Endothelial cell of coronary artery (primary cell): ENCODE results near the gene RFXANK. TPM values are rescaled to one million over a fixed set of nuclear protein-coding genes. Genes with fewer than 3 reads are reported as not detected.

Experiments used
- total RNA-seq: library from RNA; depleted of rRNA; stranded (reverse); fragments of >200 nt; gene quantifications from 2 replicates; pipeline ENCODE4 v1.2.3, GENCODE V29; 2014

RFXANK gene, protein sequence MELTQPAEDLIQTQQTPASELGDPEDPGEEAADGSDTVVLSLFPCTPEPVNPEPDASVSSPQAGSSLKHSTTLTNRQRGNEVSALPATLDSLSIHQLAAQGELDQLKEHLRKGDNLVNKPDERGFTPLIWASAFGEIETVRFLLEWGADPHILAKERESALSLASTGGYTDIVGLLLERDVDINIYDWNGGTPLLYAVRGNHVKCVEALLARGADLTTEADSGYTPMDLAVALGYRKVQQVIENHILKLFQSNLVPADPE
- 72.8 and 83.6 TPM in 2 replicates for total RNA-seq

DNA sequence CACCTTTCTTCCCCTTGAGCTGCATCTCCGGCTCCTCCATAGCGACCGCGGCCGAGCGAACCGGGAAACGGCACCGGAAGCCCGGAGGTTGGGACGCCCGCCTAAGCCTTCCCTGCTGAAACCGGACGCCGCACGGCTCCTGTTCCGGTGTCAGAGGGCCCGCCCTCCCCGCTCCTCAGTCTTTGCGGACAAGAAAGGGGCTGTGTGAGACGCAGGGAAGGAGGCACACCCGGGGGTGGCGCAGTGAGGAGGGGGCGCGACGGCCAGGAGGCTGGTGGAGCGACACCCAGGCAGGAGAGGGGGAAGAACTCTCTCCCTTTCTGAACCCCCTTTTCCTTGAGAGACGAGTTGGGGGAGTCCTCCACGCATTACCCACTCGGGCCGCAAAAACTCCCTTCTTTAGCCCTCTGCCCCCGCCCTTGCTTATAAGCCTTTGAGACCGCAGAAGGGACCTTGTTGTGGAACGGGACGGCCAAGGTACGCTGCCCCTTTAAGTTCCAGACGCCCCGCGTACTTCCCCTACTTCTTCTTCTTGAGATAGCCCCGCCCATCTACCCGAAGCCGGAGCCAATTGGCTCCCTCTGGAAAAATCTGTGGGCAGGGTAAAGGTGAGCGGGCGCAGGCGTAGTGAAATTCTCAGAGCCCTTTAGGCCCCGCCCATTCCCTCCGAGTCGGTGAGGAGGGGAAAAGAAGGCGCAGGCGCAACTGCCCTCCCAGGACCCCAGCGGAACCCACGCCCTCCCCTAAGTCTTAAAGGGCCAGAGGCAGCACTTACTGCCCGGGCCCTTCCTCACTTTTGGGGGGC is at the start of gene RFXANK, which contains the start of gene BORCS8:
Gene RFXANK, plus strand, starts transcription at position 181 of the 805 bp plus-strand sequence. CDS start 1,689 bp downstream, outside the sequence.
Gene BORCS8, minus strand, starts transcription at position 75 of the 805 bp plus-strand sequence. Its CDS starts 35 bp downstream, at position 40.

DNA sequence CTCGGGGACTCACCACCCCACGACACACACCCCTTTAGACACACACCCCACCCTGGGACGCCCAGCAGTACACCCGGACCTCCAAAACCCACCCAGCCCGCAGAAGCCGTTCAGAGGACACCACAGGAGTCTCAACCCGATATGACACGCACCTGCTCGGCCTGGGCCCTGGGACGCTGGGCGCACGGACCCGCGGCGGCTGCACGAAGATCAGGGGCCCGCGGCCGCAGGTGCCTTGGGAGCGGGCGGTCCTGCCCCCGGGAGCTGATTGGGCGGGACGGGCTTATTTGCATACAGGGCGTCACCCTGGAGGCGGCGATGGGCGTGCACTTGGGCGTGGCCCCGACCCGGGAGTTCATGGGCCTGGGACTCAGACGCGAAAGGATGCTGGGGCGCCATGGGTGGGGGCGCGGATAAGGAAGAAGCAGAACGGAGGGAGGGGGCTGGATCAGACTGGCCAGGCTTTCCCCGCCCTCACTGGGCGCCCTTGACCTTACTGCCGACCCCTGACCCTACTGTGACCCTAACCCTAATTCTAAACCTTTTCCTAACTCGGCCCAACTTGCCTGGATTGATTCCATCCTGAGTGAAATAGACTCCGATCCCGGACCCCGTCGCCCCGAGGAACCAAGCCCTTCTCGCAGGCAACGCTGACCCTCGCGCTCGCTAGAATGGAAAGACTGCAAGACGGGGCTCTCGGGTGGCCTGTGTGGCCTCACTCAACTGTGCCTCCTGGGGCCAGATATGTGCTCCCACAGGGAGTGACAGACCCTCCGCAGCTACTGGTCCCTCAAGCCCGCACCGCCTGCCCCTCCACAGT is 21.8 kb upstream of the RFXANK start, which contains the start of gene MEF2B:
Gene MEF2B, minus strand, starts transcription at position 211 of the 820 bp plus-strand sequence. CDS start 19,528 bp downstream, outside the sequence.

DNA sequence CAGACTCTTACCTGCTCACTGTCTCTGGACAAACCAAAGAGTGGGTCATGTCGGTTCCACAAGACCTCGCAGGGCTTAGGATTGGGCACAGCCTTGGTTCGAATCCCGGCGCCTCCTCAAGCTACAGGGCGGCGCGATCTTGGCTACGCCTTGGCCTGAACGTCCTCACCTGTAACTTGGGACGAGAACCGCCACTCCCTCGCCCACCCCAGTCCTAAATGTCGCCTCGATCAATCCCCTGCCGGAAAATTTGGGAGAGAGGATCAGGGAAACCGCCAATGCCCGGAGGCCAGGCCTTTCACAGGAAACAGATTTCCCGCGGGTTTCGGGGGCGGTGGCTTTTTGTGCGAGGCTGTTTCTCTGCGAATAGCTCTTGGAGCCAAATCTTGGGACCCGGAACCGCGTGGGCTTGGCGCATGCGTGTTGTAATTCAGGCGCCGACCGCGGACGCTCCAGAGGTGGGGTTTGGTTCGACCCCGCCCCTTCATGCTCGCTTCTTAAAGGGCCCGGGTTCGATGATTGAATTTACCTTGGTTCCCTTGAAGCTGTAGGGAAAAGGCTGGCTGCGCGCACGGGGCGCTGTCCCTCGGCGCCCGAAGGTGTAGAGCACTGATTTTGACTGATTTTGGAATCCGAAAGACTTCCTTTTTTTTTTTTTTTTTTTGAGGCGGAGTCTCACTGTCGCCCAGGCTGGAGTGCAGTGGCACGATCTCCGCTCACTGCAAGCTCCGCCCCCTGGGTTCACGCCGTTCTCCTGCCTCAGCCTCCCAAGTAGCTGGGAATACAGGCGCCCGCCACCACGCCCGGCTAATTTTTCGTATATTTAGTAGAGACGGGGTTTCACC is 11.2 kb downstream of the RFXANK start, which contains the start of gene NR2C2AP:
Gene NR2C2AP, minus strand, starts transcription at position 403 of the 845 bp plus-strand sequence. Its CDS starts 354 bp downstream, at position 49.

DNA sequence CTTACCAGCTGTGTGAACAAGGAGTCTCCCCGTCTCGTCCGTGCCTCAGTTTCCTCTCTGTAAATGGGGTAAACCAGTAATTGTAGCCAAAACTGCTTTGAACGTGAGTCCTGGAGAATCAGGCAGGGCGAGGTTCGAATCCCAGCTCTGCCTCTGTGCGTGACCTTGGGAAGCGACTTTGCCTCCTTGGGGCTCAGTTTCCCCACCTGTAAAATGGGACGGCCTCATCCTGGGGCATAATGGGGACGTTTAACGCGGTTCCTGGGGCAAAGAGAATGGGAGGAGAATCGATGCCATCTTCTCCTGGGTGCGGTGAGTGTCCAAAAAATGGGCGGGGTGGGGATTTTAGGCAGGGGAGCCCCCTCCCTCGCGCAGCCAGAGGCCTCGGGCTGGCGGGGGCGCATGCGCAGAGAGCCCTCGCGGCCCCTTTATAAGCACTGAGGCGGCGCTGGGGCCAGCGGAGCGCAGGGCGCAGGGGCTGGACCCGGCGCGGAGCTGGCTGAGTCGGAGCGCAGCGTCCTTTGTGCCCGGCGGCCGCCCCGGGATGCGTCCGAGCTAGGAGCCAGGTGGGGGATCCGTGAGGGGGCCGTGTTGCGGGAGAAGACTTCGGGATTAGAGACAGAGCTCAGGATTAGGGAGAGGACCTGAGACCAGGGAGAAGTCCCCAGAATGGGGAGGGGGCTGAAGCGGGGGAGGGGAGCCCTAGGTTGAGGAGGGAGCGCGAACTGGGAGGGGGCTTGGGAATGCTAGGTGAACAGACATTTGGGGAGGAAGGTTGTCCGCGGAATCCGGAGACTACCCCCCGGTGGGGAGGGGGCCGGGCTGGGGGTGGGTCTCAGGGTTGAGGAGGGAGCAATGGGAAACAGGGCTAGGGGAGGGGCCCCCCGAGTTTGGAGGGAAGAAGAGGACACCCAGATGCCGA is 19.7 kb downstream of the RFXANK start, which contains the start of gene NCAN:
Gene NCAN, plus strand, starts transcription at position 460 of the 922 bp plus-strand sequence. CDS start 4,996 bp downstream, outside the sequence.

Other genes starting within 250 kb of the RFXANK start
- 17.4 and 25.4 TPM in 2 replicates for gene SUGP2, start 158.7 kb upstream of the RFXANK start, total RNA-seq
- gene ARMC6, start 158.7 kb upstream of the RFXANK start, total RNA-seq, result 52.1 and 62.9 TPM in 2 replicates
- gene SLC25A42, start 128.3 kb upstream of the RFXANK start, total RNA-seq, result 2.8 and 3.7 TPM in 2 replicates
- gene TMEM161A, start 53.8 kb upstream of the RFXANK start, total RNA-seq, result 18.4 and 27.2 TPM in 2 replicates
- gene MEF2B, start 22.0 kb upstream of the RFXANK start, total RNA-seq, result 0.09 TPM in 1 of 2 replicates, not detected in the other
- 17.1 and 22.0 TPM in 2 replicates for gene BORCS8, start 106 bp upstream of the RFXANK start, total RNA-seq
- 9.9 and 10.3 TPM in 2 replicates for gene NR2C2AP, start 11.2 kb downstream of the RFXANK start, total RNA-seq
- not detected in 2 replicates for gene NCAN, start 19.7 kb downstream of the RFXANK start, total RNA-seq
- gene TM6SF2, start 81.0 kb downstream of the RFXANK start, total RNA-seq, result 0.09 and 0.19 TPM in 2 replicates
- gene SUGP1, start 128.3 kb downstream of the RFXANK start, total RNA-seq, result 29.1 and 31.2 TPM in 2 replicates
- 21.3 and 31.1 TPM in 2 replicates for gene MAU2, start 128.6 kb downstream of the RFXANK start, total RNA-seq
- 50.7 and 51.3 TPM in 2 replicates for gene GATAD2A, start 213.4 kb downstream of the RFXANK start, total RNA-seq